CD4-positive, alpha-beta T cell treated with Interleukin-15 for 4 hours (primary cell): Measurements from ENCODE around the gene BLNK.

ENCODE experiments used
- DNase-seq: peaks from one replicate; pipeline ENCODE4 v3.0.0-alpha.2; 2020; ENCODE audit warnings: low spot score

Gene BLNK

GRCh38 chr10:96288151-96288621 lies 16.8 kb upstream of the BLNK start:
- no peak for DNase-seq

- no peak for DNase-seq
Measured at GRCh38 chr10:96287392-96288105, 16.2 kb upstream of the BLNK start.

GRCh38 chr10:96285331-96285752 lies 14.0 kb upstream of the BLNK start:
- DNase-seq: no peak

- DNase-seq: no peak
Measured at GRCh38 chr10:96283756-96284155, 12.4 kb upstream of the BLNK start.

- no peak for DNase-seq
Measured at GRCh38 chr10:96283351-96283750, 12.0 kb upstream of the BLNK start.

- no peak for DNase-seq
Measured at GRCh38 chr10:96281444-96282029, 10.2 kb upstream of the BLNK start.

- no peak for DNase-seq
Measured at GRCh38 chr10:96280859-96281258, 9.5 kb upstream of the BLNK start.

- DNase-seq: no peak
Measured at GRCh38 chr10:96279191-96279641, 7.8 kb upstream of the BLNK start.

- DNase-seq: no peak
Measured at GRCh38 chr10:96276831-96277230, 5.5 kb upstream of the BLNK start.

GRCh38 chr10:96276426-96276825 lies 5.1 kb upstream of the BLNK start:
- DNase-seq: no peak

GRCh38 chr10:96275685-96276418 lies 4.5 kb upstream of the BLNK start:
- DNase-seq: no peak

GRCh38 chr10:96272316-96273280 lies 1.2 kb upstream of the BLNK start:
- no peak for DNase-seq

GRCh38 chr10:96270571-96270970 lies 798 bp downstream of the BLNK start:
- DNase-seq: no peak

GRCh38 chr10:96269438-96270300 lies 1.7 kb downstream of the BLNK start:
- DNase-seq: no peak

- no peak for DNase-seq
Measured at GRCh38 chr10:96268341-96268909, 2.9 kb downstream of the BLNK start.

GRCh38 chr10:96267234-96267705 lies 4.1 kb downstream of the BLNK start:
- no peak for DNase-seq

GRCh38 chr10:96266118-96266770 lies 5.1 kb downstream of the BLNK start:
- no peak for DNase-seq

- no peak for DNase-seq
Measured at GRCh38 chr10:96264938-96265337, 6.4 kb downstream of the BLNK start.

- no peak for DNase-seq
Measured at GRCh38 chr10:96263669-96264068, 7.7 kb downstream of the BLNK start.

GRCh38 chr10:96263176-96263575 lies 8.2 kb downstream of the BLNK start:
- no peak for DNase-seq
